H1 (cell line): ENCODE measurements around the gene TRAF3IP1. TPM values are rescaled to one million over a fixed set of nuclear protein-coding genes. Genes with fewer than 3 reads are reported as not detected.
"Not testable (repeated sequence)": the region's sequence is repeated elsewhere in the genome, so short reads cannot be mapped to it uniquely, and the experiment has no call there.

ENCODE experiments used
- CTCF ChIA-PET: fragments of 300-600 bp; sonication (Branson Sonifier 250); formaldehyde crosslinking; loops from one replicate; lab custom pipeline; 2021; ENCODE audit not compliant: partially characterized antibody; lab: Charles Lee
- POLR2A ChIA-PET: fragments of 300-600 bp; sonication (Branson Sonifier 250); formaldehyde crosslinking; loops from one replicate; lab custom pipeline; 2021; ENCODE audit warnings: inconsistent platforms; ENCODE audit not compliant: partially characterized antibody; lab: Charles Lee
- DNase-seq, 2 experiments: peaks; one replicate each; pipeline versions ENCODE4 v3.0.0 to v3.0.0-alpha.2; 2010 to 2022; ENCODE audit warnings: low spot score in 2 of 2, low read depth in 1 of 2, mixed read lengths in 1 of 2
- FAIRE-seq: peaks from 2 replicates; lab custom pipeline; 2011; peaks lifted over from hg19 to GRCh38; lab: Jason Lieb, UNC
- H2AFZ ChIP-seq: 2 replicates; pipeline ENCODE4 v1.8.1; 2012; ENCODE audit warnings: low read length, inconsistent platforms
- H2AK5ac ChIP-seq: 2 replicates; pipeline ENCODE4 v1.6.1; 2013; ENCODE audit warnings: low read depth, low read length
- H2BK120ac ChIP-seq: replicated peaks from 2 replicates; pipeline ENCODE3; 2013; ENCODE audit warnings: low read depth, low read length, inconsistent platforms
- H2BK12ac ChIP-seq: 2 replicates; pipeline ENCODE4 v1.6.1; 2013; ENCODE audit warnings: low read depth, low read length
- H2BK15ac ChIP-seq: 2 replicates; pipeline ENCODE4 v1.6.1; 2013; ENCODE audit warnings: low read length
- H2BK20ac ChIP-seq: 2 replicates; pipeline ENCODE4 v1.6.1; 2013; ENCODE audit warnings: low read length
- H2BK5ac ChIP-seq: 2 replicates; pipeline ENCODE4 v1.6.1; 2013; ENCODE audit warnings: low read depth, low read length
- H3K14ac ChIP-seq: 2 replicates; pipeline ENCODE4 v1.6.1; 2013; ENCODE audit warnings: inconsistent platforms; ENCODE audit not compliant: insufficient read length
- H3K18ac ChIP-seq: 2 replicates; pipeline ENCODE4 v1.6.1; 2013; ENCODE audit warnings: low read length; ENCODE audit errors: extremely low read depth
- H3K23ac ChIP-seq: 2 replicates; pipeline ENCODE4 v1.6.1; 2013; ENCODE audit warnings: inconsistent platforms; ENCODE audit not compliant: insufficient read length
- H3K23me2 ChIP-seq: 2 replicates; pipeline ENCODE4 v1.6.1; 2013; ENCODE audit warnings: low read depth, low read length
- H3K27ac ChIP-seq: 2 replicates; pipeline ENCODE4 v1.6.1; 2011; ENCODE audit warnings: low read depth, low read length, inconsistent platforms
- H3K27me3 ChIP-seq, 4 experiments: replicated peaks in 1 of 4; 1 replicate in 1 of 4; 2 replicates in 3 of 4; pipeline versions ENCODE4 v1.6.1 to v1.8.1; 2011 to 2013; ENCODE audit warnings: low read length in 3 of 4, mild to moderate bottlenecking in 3 of 4, inconsistent platforms in 2 of 4, mixed read lengths in 2 of 4, moderate library complexity in 1 of 4; ENCODE audit not compliant: control insufficient read depth in 3 of 4, insufficient read depth in 3 of 4; ENCODE audit errors: extremely low read depth in 1 of 4
- H3K36me3 ChIP-seq, 4 experiments: 2 replicates each; pipeline versions ENCODE4 v1.6.1 to v1.8.1; 2011 to 2013; ENCODE audit warnings: mild to moderate bottlenecking in 4 of 4, low read length in 3 of 4, moderate library complexity in 2 of 4, control low read depth in 1 of 4, inconsistent platforms in 1 of 4; ENCODE audit not compliant: insufficient read depth in 4 of 4, control insufficient read depth in 2 of 4
- H3K4ac ChIP-seq: replicated peaks from 2 replicates; pipeline ENCODE3; 2013; ENCODE audit warnings: low read length, low read depth, mixed read lengths, inconsistent platforms; ENCODE audit not compliant: insufficient read length
- H3K4me1 ChIP-seq, 4 experiments: replicated peaks in 1 of 4; 1 replicate in 1 of 4; 2 replicates in 3 of 4; pipeline versions ENCODE4 v1.6.1 to v1.8.1; 2011 to 2013; ENCODE audit warnings: low read length in 3 of 4, inconsistent platforms in 2 of 4, mixed read lengths in 1 of 4; ENCODE audit not compliant: insufficient read depth in 4 of 4, control insufficient read depth in 3 of 4
- H3K4me2 ChIP-seq, 2 experiments: 2 replicates each; pipeline versions ENCODE4 v1.6.1 to v1.8.1; 2011 to 2013; ENCODE audit warnings: low read depth in 2 of 2, low read length in 2 of 2, control low read depth in 1 of 2, inconsistent platforms in 1 of 2, mild to moderate bottlenecking in 1 of 2; ENCODE audit not compliant: insufficient read depth in 1 of 2
- H3K4me3 ChIP-seq, 4 experiments: fragments of 200-600, 300-600 bp in 1 of 4; sonication (generic), shearing (Covaris generic), sonication (Bioruptor Twin) in 1 of 4; 2 replicates each; pipeline versions ENCODE4 v1.5.1 to v1.8.1; 2011 to 2016; ENCODE audit warnings: low read length in 4 of 4, low read depth in 3 of 4, control low read depth in 2 of 4, inconsistent platforms in 2 of 4, mild to moderate bottlenecking in 2 of 4, mixed read lengths in 1 of 4, moderate library complexity in 1 of 4; ENCODE audit not compliant: insufficient read depth in 2 of 4; ENCODE audit errors: extremely low read depth in 1 of 4
- H3K56ac ChIP-seq: replicated peaks from 2 replicates; pipeline ENCODE3; 2013; ENCODE audit warnings: low read depth, mild to moderate bottlenecking, mixed read lengths, low read length, inconsistent platforms; ENCODE audit not compliant: insufficient read length
- H3K79me1 ChIP-seq: 2 replicates; pipeline ENCODE4 v1.6.1; 2013; ENCODE audit warnings: low read depth, low read length, control low read depth
- H3K79me2 ChIP-seq, 2 experiments: 2 replicates each; pipeline versions ENCODE4 v1.6.1 to v1.8.1; 2012 to 2013; ENCODE audit warnings: low read length in 2 of 2, mild to moderate bottlenecking in 2 of 2, inconsistent platforms in 1 of 2; ENCODE audit not compliant: insufficient read depth in 2 of 2, control insufficient read depth in 1 of 2
- H3K9ac ChIP-seq, 4 experiments: replicated peaks in 1 of 4; 1 replicate in 1 of 4; 2 replicates in 3 of 4; pipeline versions ENCODE4 v1.6.1 to v1.8.1; 2011 to 2013; ENCODE audit warnings: low read depth in 3 of 4, low read length in 3 of 4, control low read depth in 2 of 4, mild to moderate bottlenecking in 2 of 4, moderate library complexity in 2 of 4, inconsistent platforms in 1 of 4; ENCODE audit errors: extremely low read depth in 1 of 4
- H3K9me3 ChIP-seq, 2 experiments: 2 replicates each; pipeline versions ENCODE4 v1.6.1 to v1.8.1; 2012 to 2013; ENCODE audit warnings: mild to moderate bottlenecking in 2 of 2, moderate library complexity in 2 of 2, control low read depth in 1 of 2, inconsistent platforms in 1 of 2, low read depth in 1 of 2, low read length in 1 of 2, mixed read lengths in 1 of 2; ENCODE audit not compliant: insufficient read depth in 2 of 2
- H4K20me1 ChIP-seq, 2 experiments: replicated peaks in 1 of 2; 2 replicates each; pipeline versions ENCODE3 to v1.8.1; 2011 to 2013; ENCODE audit warnings: inconsistent platforms in 2 of 2, low read length in 2 of 2, mild to moderate bottlenecking in 1 of 2; ENCODE audit not compliant: insufficient read depth in 2 of 2, control insufficient read depth in 1 of 2
- H4K5ac ChIP-seq: 2 replicates; pipeline ENCODE4 v1.6.1; 2013; ENCODE audit warnings: low read length, low read depth, mixed read lengths, inconsistent platforms; ENCODE audit not compliant: insufficient read length
- H4K8ac ChIP-seq: 2 replicates; pipeline ENCODE4 v1.8.0; 2013; ENCODE audit warnings: mild to moderate bottlenecking, moderate library complexity, low read length, inconsistent platforms; ENCODE audit not compliant: insufficient read depth; ENCODE audit errors: extremely low read depth
- H4K91ac ChIP-seq: replicated peaks from 2 replicates; pipeline ENCODE3; 2013; ENCODE audit warnings: low read length, mixed read lengths, inconsistent platforms; ENCODE audit not compliant: insufficient read length
- CEBPB ChIP-seq: IDR thresholded peaks from 2 replicates; pipeline ENCODE4 v1.6.1; 2012; ENCODE audit warnings: low read depth, low read length
- HDAC6 ChIP-seq: IDR thresholded peaks from one replicate; pipeline ENCODE4 v1.7.1; 2012; ENCODE audit warnings: low read depth, mild to moderate bottlenecking, inconsistent platforms, low read length, moderate library complexity
- RAD21 ChIP-seq, 2 experiments: IDR thresholded peaks in 1 of 2; conservative IDR thresholded peaks in 1 of 2; 2 replicates each; pipeline ENCODE4 v1.6.1; 2011; ENCODE audit warnings: low read depth in 2 of 2, low read length in 2 of 2, improper control_type of control experiment in 1 of 2, inconsistent platforms in 1 of 2, mild to moderate bottlenecking in 1 of 2, moderate library complexity in 1 of 2
- SAP30 ChIP-seq: fragments of 300-600 bp; sonication (generic); IDR thresholded peaks from 2 replicates; pipeline ENCODE4 v1.7.1; 2012; ENCODE audit warnings: low read length, moderate library complexity, mild to moderate bottlenecking, inconsistent platforms; ENCODE audit not compliant: insufficient read depth, insufficient replicate concordance
- SP4 ChIP-seq: IDR thresholded peaks from 2 replicates; pipeline ENCODE4 v1.6.1; 2012; ENCODE audit warnings: low read length, inconsistent platforms
- WGBS, 2 experiments: shearing (Covaris generic) in 1 of 2; methylation state at CpG; one replicate each; pipeline versions ENCODE4 v1.1.6 to v1.1.7; 2013 to 2015; ENCODE audit warnings: low lambda C conversion rate in 2 of 2, mixed read lengths in 2 of 2, inconsistent platforms in 1 of 2, low coverage in 1 of 2, missing lambda C conversion rate in 1 of 2; ENCODE audit not compliant: insufficient replicate concordance in 2 of 2, insufficient coverage in 1 of 2, insufficient read length in 1 of 2; ENCODE audit errors: extremely low coverage in 1 of 2, missing lambda C conversion rate in 1 of 2; 5-methylcytosine and 5-hydroxymethylcytosine counted together
- polyA plus RNA-seq, 7 experiments: library from polyadenylated mRNA; depleted of rRNA in 3 of 7; stranded (reverse) in 5 of 7; unstranded in 2 of 7; fragments of >200 nt in 5 of 7; fragments of 200-250 nt in 2 of 7; gene quantifications; 1 replicate in 5 of 7; 2 replicates in 1 of 7; 4 replicates in 1 of 7; pipeline versions ENCODE4 v1.2.1 to v1.2.3, GENCODE V29; 2011 to 2013; ENCODE audit warnings: missing spikeins in 2 of 7, mixed read lengths in 2 of 7
- total RNA-seq: library from RNA; stranded (reverse); fragmentation: NEBNext Ultra II Directional; extraction: Animal tissue kit (Norgen Biotek cat#: 25700); gene quantifications from 2 replicates; pipeline ENCODE4 v1.2.1, GENCODE V29; 2021

TRAF3IP1 gene
- total and polyA plus RNA-seq, 2 of the 8 experiments (the other 6 are each of a cell fraction or from before 2014, with no cell fraction given) = 2.3 to 17.5 TPM

GRCh38 chr2:238441262-238442114 lies 121.2 kb downstream of the TRAF3IP1 start (continued):
- TF ChIP-seq RAD21 (IDR thresholded peaks at IDR 0.05 in 1 of 2, conservative IDR thresholded peaks at IDR 0.05 in 1 of 2; ENCODE audit: low read depth in 2 of 2, low read length in 2 of 2) = no peak
- TF ChIP-seq SAP30 = no peak
- no peak for TF ChIP-seq SP4
- TF ChIP-seq HDAC6 = no peak
- TF ChIP-seq CEBPB = no peak

GRCh38 chr2:238442257-238442656 lies 121.9 kb downstream of the TRAF3IP1 start:
- H4K91ac ChIP-seq, H3K9ac ChIP-seq, H4K8ac ChIP-seq, H3K56ac ChIP-seq, H3K18ac ChIP-seq, H2BK5ac ChIP-seq, H3K27ac ChIP-seq, H2AFZ ChIP-seq, H4K5ac ChIP-seq, FAIRE-seq, POLR2A ChIA-PET, H2BK15ac ChIP-seq, H3K9me3 ChIP-seq, H3K27me3 ChIP-seq, H3K14ac ChIP-seq, H3K4me3 ChIP-seq, H2BK120ac ChIP-seq, H2AK5ac ChIP-seq, H2BK20ac ChIP-seq, H2BK12ac ChIP-seq, H3K23me2 ChIP-seq, H3K4ac ChIP-seq, H3K23ac ChIP-seq, H3K4me1 ChIP-seq, DNase-seq, H3K4me2 ChIP-seq: not testable (repeated sequence)
- peaks cover 6 to 22% of the 10 kb centered on the region in 2 experiments for H4K20me1 ChIP-seq
- CTCF ChIA-PET = interaction anchor here (0.8 to 1.6 kb wide), 4 partner anchors 9 to 137 kb away, joined by 3 to 5 read pairs (median 4); no protein-coding TSS in a partner anchor
- H3K36me3 ChIP-seq = peaks cover 8 to 42% (median 25%) of the 10 kb centered on the region in 4 experiments; a peak in 7 of 8 replicates
- H3K79me1 ChIP-seq = peaks cover 17% of the 10 kb centered on the region
- H3K79me2 ChIP-seq = peaks cover 8 to 56% of the 10 kb centered on the region in 2 experiments
- 83% methylated on average over 6 of the region's 6 CpGs; no CpG with 5 or more reads in 1 of the 2 experiments for WGBS, 2 experiments
